WTC11 (cell line): Measurements from ENCODE around the gene RPS8. TPM values are rescaled to one million over a fixed set of nuclear protein-coding genes. Genes with fewer than 3 reads are reported as not detected.
A peak's percentile ranks its signal among the peaks of the same experiment; 100 is the strongest.

Experiments used
- ATAC-seq: fragments of 200-7000 bp; cut with Tn5 transposase; 2 replicates; pipeline ENCODE4 v1.10.0; 2021; ENCODE audit warnings: mild to moderate bottlenecking, moderate library complexity
- CTCF ChIA-PET: fragments of 300-600 bp; sonication (Branson Sonifier 250); formaldehyde crosslinking; loops from one replicate; lab custom pipeline; 2021; ENCODE audit warnings: antibody characterized with exemption; lab: Charles Lee
- POLR2A ChIA-PET: fragments of 350-600 bp; sonication (Branson Sonifier 250); formaldehyde crosslinking; loops from one replicate; lab custom pipeline; 2021; ENCODE audit warnings: antibody characterized with exemption; lab: Charles Lee
- DNase-seq: peaks from one replicate; pipeline ENCODE4 v3.0.0; 2021; ENCODE audit warnings: low spot score
- H3K27ac Mint-ChIP-seq: 2 replicates; pipeline ENCODE4 v1.8.0; 2021; ENCODE audit warnings: mixed read lengths
- H3K27me3 Mint-ChIP-seq: 2 replicates; pipeline ENCODE4 v1.8.0; 2021; ENCODE audit warnings: low read depth, mild to moderate bottlenecking, moderate library complexity, mixed read lengths
- H3K36me3 Mint-ChIP-seq: 2 replicates; pipeline ENCODE4 v1.8.0; 2021; ENCODE audit warnings: mixed read lengths
- H3K4me1 Mint-ChIP-seq: 2 replicates; pipeline ENCODE4 v1.8.0; 2022; ENCODE audit warnings: mixed read lengths
- H3K4me3 Mint-ChIP-seq: 2 replicates; pipeline ENCODE4 v1.8.0; 2021; ENCODE audit warnings: mild to moderate bottlenecking, moderate library complexity, mixed read lengths
- H3K9me3 Mint-ChIP-seq: 2 replicates; pipeline ENCODE4 v1.8.0; 2021; ENCODE audit warnings: mixed read lengths
- AR ChIP-seq: fragments of 250-450 bp; sonication (Bioruptor Pico); IDR thresholded peaks from 2 replicates; pipeline ENCODE4 v1.9.0; 2021; ENCODE audit warnings: mild to moderate bottlenecking
- EMX1 ChIP-seq: fragments of 250-450 bp; sonication (Bioruptor Pico); IDR thresholded peaks from 2 replicates; pipeline ENCODE4 v1.8.0; 2021; ENCODE audit warnings: mild to moderate bottlenecking
- ESRRA ChIP-seq: sonication (generic); formaldehyde crosslinking; IDR thresholded peaks from 2 replicates; pipeline ENCODE4 v1.8.1; 2022; ENCODE audit warnings: mild to moderate bottlenecking, missing genetic modification reagents, borderline replicate concordance
- JAZF1 ChIP-seq: fragments of 250-450 bp; sonication (Bioruptor Pico); IDR thresholded peaks from 2 replicates; pipeline ENCODE4 v1.9.0; 2021; ENCODE audit warnings: moderate library complexity, mild to moderate bottlenecking, inconsistent platforms
- NFE2L1 ChIP-seq: sonication (generic); formaldehyde crosslinking; IDR thresholded peaks from 2 replicates; pipeline ENCODE4 v1.8.1; 2023; ENCODE audit warnings: missing genetic modification reagents
- NFYB ChIP-seq: sonication (generic); formaldehyde crosslinking; conservative IDR thresholded peaks from 2 replicates; pipeline ENCODE4 v1.8.0; 2022; ENCODE audit warnings: low read depth, missing genetic modification reagents
- NR2C2 ChIP-seq: sonication (generic); formaldehyde crosslinking; IDR thresholded peaks from 2 replicates; pipeline ENCODE4 v1.8.0; 2022; ENCODE audit warnings: mild to moderate bottlenecking, missing genetic modification reagents
- ZNF121 ChIP-seq: sonication (generic); formaldehyde crosslinking; IDR thresholded peaks from 2 replicates; pipeline ENCODE4 v1.8.0; 2023; ENCODE audit warnings: missing genetic modification reagents
- ZNF219 ChIP-seq: sonication (generic); formaldehyde crosslinking; IDR thresholded peaks from 2 replicates; pipeline ENCODE4 v1.8.0; 2023; ENCODE audit warnings: missing genetic modification reagents, mild to moderate bottlenecking, borderline replicate concordance
- ZNF263 ChIP-seq: sonication (generic); formaldehyde crosslinking; IDR thresholded peaks from 2 replicates; pipeline ENCODE4 v1.8.1; 2022; ENCODE audit warnings: low read depth, mild to moderate bottlenecking, moderate library complexity, missing genetic modification reagents
- ZNF396 ChIP-seq: fragments of 250-450 bp; sonication (Bioruptor Pico); IDR thresholded peaks from 2 replicates; pipeline ENCODE4 v1.8.0; 2021; ENCODE audit warnings: mild to moderate bottlenecking, moderate library complexity, borderline replicate concordance
- total RNA-seq: library from RNA; stranded (reverse); gene quantifications from 3 replicates; pipeline ENCODE4 v1.2.3, GENCODE V29; 2021
- TF ChIP-seq, protein P1 (sequence below): sonication (generic); formaldehyde crosslinking; IDR thresholded peaks from 2 replicates; pipeline ENCODE4 v1.8.0; 2023; ENCODE audit warnings: missing genetic modification reagents
- TF ChIP-seq, protein P2 (sequence below): sonication (generic); formaldehyde crosslinking; IDR thresholded peaks from 2 replicates; pipeline ENCODE4 v1.8.1; 2022; ENCODE audit warnings: low read depth, missing genetic modification reagents, borderline replicate concordance

Gene RPS8
- total RNA-seq, 1 experiment from 2014 or later = 2,343 TPM

- H3K27ac Mint-ChIP-seq = peak overlapping the region; percentile 57; the same call in 1 of the 2 replicates
- ChIA-PET CTCF (interaction anchor here (0.8 to 3.6 kb wide), 11 partner anchors 8 to 472 kb away, joined by 3 to 15 read pairs (median 6); partner anchors contain the start of genes BTBD19 and PTCH2), POLR2A (interaction anchor here (0.6 kb wide), 1 partner anchor 183 kb away, joined by 3 read pairs; the partner anchor contains the start of gene HECTD3)
- DNase-seq (no peak), ATAC-seq (peak; percentile 11)
- no peaks in the 10 kb centered on the region for H3K9me3 Mint-ChIP-seq
- H3K4me1 Mint-ChIP-seq = peaks cover 13% of the 10 kb centered on the region
- TF ChIP-seq, protein P1, sequence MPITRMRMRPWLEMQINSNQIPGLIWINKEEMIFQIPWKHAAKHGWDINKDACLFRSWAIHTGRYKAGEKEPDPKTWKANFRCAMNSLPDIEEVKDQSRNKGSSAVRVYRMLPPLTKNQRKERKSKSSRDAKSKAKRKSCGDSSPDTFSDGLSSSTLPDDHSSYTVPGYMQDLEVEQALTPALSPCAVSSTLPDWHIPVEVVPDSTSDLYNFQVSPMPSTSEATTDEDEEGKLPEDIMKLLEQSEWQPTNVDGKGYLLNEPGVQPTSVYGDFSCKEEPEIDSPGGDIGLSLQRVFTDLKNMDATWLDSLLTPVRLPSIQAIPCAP (CRISPR knock-in tag) = no peak
- TF ChIP-seq ZNF219 (CRISPR knock-in tag) (no peak), NFE2L1 (CRISPR knock-in tag) (no peak), AR (CRISPR knock-in tag) (no peak), ZNF396 (CRISPR knock-in tag) (no peak), ZNF121 (CRISPR knock-in tag) (no peak), ESRRA (no peak), ZNF263 (CRISPR knock-in tag) (no peak), NR2C2 (no peak), JAZF1 (no peak), NFYB (CRISPR knock-in tag) (no peak), EMX1 (CRISPR knock-in tag) (no peak)
- TF ChIP-seq, protein P2, sequence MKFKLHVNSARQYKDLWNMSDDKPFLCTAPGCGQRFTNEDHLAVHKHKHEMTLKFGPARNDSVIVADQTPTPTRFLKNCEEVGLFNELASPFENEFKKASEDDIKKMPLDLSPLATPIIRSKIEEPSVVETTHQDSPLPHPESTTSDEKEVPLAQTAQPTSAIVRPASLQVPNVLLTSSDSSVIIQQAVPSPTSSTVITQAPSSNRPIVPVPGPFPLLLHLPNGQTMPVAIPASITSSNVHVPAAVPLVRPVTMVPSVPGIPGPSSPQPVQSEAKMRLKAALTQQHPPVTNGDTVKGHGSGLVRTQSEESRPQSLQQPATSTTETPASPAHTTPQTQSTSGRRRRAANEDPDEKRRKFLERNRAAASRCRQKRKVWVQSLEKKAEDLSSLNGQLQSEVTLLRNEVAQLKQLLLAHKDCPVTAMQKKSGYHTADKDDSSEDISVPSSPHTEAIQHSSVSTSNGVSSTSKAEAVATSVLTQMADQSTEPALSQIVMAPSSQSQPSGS (CRISPR knock-in tag) = no peak
- H3K36me3 Mint-ChIP-seq = no peaks in the 10 kb centered on the region
- H3K27me3 Mint-ChIP-seq = no peaks in the 10 kb centered on the region
- no peak overlapping the region for H3K4me3 Mint-ChIP-seq
These were observed 52.8 kb downstream of the RPS8 start for GRCh38 chr1:44828003-44828651.

Other genes starting within 250 kb of the RPS8 start
- gene TMEM53, start 101.1 kb upstream of the RPS8 start, total RNA-seq = 8.2 to 10.9 TPM (median 10.0 TPM) in 3 replicates
- gene ARMH1, start 100.8 kb upstream of the RPS8 start, total RNA-seq = 0.74 to 1.6 TPM (median 0.78 TPM) in 3 replicates
- not detected in 3 replicates for gene RNU5D-1, start 44.4 kb upstream of the RPS8 start, total RNA-seq
- gene KIF2C, start 35.7 kb upstream of the RPS8 start, total RNA-seq = 82.6 to 93.8 TPM (median 85.4 TPM) in 3 replicates
- 1.6 to 1.7 TPM (median 1.6 TPM) in 3 replicates for gene BEST4, start 12.6 kb downstream of the RPS8 start, total RNA-seq
- gene PLK3, start 24.8 kb downstream of the RPS8 start, total RNA-seq = 10.1 to 16.4 TPM (median 12.0 TPM) in 3 replicates
- gene DYNLT4, start 31.8 kb downstream of the RPS8 start, total RNA-seq = 0.31 to 0.62 TPM (median 0.57 TPM) in 3 replicates
- 1.7 to 2.0 TPM (median 1.8 TPM) in 3 replicates for gene BTBD19, start 33.0 kb downstream of the RPS8 start, total RNA-seq
- gene PTCH2, start 67.7 kb downstream of the RPS8 start, total RNA-seq = 0.71 to 1.1 TPM (median 0.96 TPM) in 3 replicates
- gene EIF2B3, start 211.1 kb downstream of the RPS8 start, total RNA-seq = 27.4 to 33.2 TPM (median 29.0 TPM) in 3 replicates
- gene HECTD3, start 235.8 kb downstream of the RPS8 start, total RNA-seq = 33.2 to 39.5 TPM (median 35.1 TPM) in 3 replicates
- 95.2 to 118 TPM (median 96.0 TPM) in 3 replicates for gene UROD, start 236.7 kb downstream of the RPS8 start, total RNA-seq